ENCODE data around the gene SPINK14. TPM values are rescaled to one million over a fixed set of nuclear protein-coding genes. Genes with fewer than 3 reads are reported as not detected.

The SPINK14 gene
- total and polyA plus RNA-seq, 4 donors, result not detected

DNA sequence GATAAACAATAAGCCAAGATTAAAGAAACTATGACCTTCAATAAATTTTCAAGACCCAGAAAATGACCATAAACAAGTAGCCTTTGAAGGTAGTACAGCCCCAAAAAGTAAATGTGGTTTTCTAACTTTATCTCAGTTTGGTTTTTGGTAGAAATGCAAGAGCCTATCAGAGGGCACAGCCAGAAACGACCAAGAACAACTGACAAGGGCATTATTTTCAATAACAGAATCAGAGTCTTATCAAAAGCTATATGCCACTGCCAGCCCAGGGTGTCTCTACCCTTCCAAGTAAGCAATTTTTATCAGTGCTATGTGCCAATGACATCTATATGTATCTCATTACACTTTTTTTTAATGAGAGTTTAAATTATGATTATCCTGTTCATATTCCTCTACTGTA lies 22.7 kb downstream of the SPINK14 start:
- WGBS, result 52% methylated on average over 1 of the region's 1 CpG

More for the DNA sequence above, 22.7 kb downstream of the SPINK14 start:
- H3K4me3 ChIP-seq (ENCODE audit: low read depth in 1 of 3, low read length in 3 of 3), result no peak overlapping the region
- no peaks in the 10 kb centered on the region for H3K36me3 ChIP-seq (ENCODE audit: control insufficient read depth in 4 of 4, insufficient read depth in 3 of 4, low read depth in 1 of 4, low read length in 3 of 4)
- DNase-seq (ENCODE audit: low spot score), result no peak
- no peaks in the 10 kb centered on the region for H3K9me3 ChIP-seq (ENCODE audit: control insufficient read depth in 4 of 4, low read length in 3 of 4)
- no peak overlapping the region for H3K27ac ChIP-seq (ENCODE audit: low read depth in 1 of 2, low read length in 2 of 2)
- H3K4me1 ChIP-seq (ENCODE audit: control insufficient read depth in 4 of 4, insufficient read depth in 4 of 4, low read length in 3 of 4), result no peaks in the 10 kb centered on the region
- no peaks in the 10 kb centered on the region for H3K27me3 ChIP-seq (ENCODE audit: control insufficient read depth in 4 of 4, insufficient read depth in 4 of 4, low read length in 3 of 4)
- no peak overlapping the region for H3K9ac ChIP-seq (ENCODE audit: low read depth in 1 of 2, low read length in 2 of 2)
- TF ChIP-seq FOXA2 (IDR thresholded peaks at IDR 0.05) (no peak), YY1 (IDR thresholded peaks at IDR 0.05) (no peak), NR2F2 (IDR thresholded peaks at IDR 0.05) (no peak), CTCF (IDR thresholded peaks at IDR 0.05; ENCODE audit: low read depth, low read length, missing input control) (no peak), ATF3 (IDR thresholded peaks at IDR 0.05) (no peak), TAF1 (conservative IDR thresholded peaks at IDR 0.05) (no peak), REST (IDR thresholded peaks at IDR 0.05) (no peak), RAD21 (IDR thresholded peaks at IDR 0.05) (no peak), SP1 (IDR thresholded peaks at IDR 0.05) (no peak), RXRA (IDR thresholded peaks at IDR 0.05) (no peak)
- TF ChIP-seq, protein P1, sequence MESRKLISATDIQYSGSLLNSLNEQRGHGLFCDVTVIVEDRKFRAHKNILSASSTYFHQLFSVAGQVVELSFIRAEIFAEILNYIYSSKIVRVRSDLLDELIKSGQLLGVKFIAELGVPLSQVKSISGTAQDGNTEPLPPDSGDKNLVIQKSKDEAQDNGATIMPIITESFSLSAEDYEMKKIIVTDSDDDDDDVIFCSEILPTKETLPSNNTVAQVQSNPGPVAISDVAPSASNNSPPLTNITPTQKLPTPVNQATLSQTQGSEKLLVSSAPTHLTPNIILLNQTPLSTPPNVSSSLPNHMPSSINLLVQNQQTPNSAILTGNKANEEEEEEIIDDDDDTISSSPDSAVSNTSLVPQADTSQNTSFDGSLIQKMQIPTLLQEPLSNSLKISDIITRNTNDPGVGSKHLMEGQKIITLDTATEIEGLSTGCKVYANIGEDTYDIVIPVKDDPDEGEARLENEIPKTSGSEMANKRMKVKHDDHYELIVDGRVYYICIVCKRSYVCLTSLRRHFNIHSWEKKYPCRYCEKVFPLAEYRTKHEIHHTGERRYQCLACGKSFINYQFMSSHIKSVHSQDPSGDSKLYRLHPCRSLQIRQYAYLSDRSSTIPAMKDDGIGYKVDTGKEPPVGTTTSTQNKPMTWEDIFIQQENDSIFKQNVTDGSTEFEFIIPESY (IDR thresholded peaks at IDR 0.05), result no peak
